Measurements from ENCODE around the gene TMEM260.

Gene TMEM260

DNA sequence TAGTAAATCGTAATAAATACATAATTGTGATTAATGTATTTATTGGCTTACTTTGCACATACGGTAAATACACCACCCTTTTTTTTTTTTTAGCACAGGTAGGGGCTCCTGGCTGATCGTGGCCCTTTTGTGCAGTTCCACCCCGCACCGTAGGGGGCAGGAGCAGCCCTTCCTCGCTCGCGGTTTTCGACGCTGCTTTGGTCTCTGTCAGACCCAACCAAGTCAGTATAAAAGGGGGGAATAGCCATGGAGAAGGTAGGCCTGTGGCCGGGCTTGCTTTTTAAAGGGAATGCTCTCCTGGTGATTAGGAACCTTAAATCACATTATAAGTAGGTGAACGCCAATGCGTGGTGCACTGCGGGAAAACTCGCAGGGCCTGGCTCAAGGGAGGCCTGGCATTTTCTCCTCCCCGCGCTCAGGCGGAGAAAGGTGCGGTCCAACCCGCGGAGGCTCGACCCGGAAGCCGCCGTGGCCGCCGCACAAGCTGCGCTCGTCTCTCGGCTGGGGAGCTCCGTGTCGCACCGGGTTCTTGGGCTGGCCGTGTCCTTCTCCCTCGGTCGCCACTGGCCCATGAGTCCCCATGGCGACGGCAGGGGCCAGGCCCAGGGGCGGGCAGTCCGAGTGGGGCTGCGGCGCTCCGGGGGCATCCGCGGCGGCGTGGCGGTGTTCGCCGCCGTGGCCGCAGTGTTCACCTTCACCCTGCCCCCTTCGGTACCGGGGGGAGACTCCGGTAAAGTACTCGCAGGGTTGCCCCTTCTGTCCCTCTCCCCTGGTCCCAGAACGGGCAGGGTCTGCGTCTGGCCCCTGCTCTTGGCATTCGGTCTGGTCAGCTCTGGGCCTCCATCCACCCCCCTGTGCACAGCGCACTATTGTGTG, at the start of gene TMEM260:
Gene TMEM260, plus strand, starts transcription at position 454 of the 876 bp plus-strand sequence. Its CDS starts 117 bp downstream, at position 571.
- peak; percentile 58 for DNase-seq

DNA sequence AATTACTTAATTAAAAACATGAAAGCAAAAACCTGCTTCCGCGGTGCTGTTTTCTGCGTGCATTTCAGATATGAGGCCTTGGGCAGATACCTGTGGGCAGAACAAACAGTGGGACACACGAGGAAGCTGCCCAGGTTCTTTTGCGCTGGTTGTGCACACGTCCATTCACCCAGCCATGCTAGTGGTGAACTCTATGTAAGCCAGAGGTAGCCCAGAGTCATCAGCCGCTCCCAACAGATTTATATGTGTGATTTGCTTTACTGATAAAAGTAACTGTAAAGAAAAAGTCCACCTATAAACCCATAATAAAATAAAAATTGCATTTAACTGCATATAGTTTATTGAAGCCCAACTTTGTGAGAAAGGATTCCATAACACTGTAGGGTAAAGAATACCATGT, 47.1 kb upstream of the TMEM260 start:
- DNase-seq: no peak

DNA sequence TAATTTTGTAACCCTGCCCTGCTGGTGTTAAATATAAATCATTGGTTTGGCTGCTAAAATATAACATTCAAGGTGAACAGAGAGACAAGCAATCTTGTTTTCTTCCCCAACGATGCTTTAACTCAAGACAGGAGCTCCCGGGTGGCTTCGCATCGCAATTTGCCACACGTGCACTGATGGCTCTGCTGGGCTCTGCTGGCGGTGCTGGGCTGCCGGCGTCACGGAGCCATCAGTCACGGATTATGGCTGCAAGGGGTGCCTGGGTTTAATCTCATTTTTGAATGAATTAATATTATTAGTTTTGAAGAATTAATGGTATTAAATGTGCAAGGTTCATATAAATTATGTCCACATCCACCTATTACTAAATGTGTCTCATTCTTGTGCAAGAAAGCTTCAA, 44.9 kb upstream of the TMEM260 start:
- no peak for DNase-seq

DNA sequence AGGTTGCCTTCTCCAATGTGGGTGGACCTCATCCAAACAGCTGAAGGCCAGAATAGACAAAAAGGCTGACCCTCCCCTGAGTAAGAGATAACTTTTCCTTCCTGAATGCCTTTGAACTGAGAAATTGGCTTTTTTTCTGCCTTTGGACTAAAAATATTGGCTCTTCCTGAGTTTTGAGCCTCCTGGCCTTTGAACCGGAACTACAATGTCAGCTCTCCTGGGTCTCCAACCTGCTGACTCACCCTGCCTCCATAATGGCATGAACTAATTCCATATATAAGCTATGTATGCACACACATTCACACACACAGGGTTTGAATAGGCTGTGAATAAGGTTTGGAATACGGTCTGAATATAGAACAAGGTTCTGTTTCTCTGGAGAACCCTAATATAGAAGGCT, 39.7 kb upstream of the TMEM260 start:
- no peak for DNase-seq

DNA sequence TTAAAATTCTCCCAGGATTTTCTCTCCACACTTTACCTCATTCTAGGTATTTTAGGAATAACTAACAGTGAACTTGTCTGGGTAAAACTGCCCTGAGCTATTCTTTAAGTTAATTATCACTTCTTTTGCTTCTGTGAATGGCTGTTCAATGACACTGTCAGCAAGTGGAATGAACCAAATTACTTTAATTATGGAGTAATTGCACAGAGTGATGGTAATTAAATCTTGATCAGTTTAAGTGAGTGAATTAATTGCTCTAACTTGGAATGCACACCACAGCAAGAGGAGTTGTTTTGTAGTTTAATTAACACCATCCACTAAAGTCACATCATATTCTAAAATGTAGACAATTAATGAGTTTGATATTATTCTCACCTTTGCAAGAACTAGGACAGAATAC, 36.2 kb upstream of the TMEM260 start:
- DNase-seq: no peak

DNA sequence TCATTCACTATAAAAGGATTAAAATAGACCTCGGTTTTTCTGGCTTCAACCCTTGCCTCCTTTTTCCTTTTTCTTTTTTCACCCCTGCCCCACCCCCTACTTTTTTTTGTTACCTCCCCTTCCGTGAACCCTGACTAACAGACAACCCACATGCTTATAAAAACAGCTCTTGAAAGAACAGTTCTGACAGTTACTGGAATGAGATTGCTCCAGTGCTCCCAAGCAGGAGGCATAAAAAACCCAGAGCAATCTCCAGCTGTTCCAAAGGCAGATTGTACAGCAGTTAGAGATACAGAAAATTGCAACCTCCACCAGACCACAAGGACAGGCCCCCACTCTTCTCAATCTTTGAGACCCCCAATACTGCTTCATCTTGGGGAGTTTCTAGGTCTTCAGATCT, 29.9 kb upstream of the TMEM260 start:
- no peak for DNase-seq

DNA sequence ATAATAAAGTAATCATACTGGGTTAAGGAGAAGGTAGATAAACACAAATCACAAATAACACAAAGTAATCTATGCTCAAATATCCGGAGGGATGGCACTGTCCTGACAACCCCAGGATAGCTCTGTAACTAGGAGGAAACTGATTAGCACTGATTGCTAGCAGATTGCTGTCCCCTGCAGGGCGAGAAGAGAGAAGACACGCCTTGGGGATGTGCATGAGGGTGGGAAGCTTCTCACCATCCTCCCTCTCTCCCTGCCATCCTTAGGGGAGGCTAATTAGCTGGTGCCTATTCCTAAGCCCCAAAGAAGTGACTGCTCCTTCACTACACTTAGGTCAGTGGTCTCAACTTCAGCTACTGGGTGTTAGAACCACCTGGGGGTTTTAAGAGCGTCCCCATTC, 27.0 kb upstream of the TMEM260 start:
- no peak for DNase-seq

DNA sequence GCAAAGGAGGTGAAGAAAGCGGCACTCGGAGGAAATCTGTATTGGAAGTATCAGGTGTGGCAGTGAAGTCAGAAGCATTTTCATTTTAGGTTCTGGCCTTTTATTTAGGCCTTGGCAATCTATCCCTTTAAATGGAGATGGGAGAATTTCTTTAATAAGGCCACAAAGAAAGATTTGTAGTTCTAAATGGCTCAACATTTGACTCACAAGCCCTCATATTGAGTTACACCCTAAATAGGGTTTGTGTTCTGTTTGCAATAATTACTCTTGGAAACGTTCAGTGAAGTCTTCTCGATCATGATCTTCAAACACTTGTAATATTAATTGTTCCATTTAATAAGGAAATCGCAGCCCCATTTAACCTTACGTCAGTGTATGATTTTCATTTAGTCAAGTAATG, 25.3 kb upstream of the TMEM260 start:
- DNase-seq: no peak

DNA sequence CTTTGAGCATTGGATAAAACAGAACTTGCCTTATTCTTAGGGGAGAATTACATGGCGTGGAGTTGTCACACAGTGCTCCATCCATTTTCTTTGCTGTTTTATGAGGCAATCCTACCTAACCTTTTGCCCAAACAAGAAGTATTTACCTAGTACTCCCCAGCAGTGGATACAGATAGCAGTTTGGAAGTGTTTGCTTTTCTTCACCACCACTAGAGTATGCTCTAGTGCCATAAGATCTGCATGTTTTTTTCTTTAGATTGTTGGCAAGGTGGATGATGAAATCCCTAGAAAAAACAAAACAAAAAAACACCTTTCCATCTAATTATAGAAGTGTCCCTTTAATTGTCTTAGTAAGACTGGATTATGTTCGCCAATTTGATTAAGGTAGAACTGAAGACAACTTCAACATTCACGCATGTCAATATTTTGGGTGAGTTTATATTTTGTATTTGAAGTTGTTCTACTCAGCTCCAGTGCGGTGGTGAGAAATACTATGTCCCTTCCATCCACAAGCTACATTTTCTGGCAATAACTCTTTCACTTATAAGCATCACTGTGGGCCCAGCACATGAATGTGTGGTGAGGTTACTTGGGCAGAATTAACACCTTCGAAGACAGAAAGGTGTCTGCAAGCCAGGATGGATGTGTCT, 23.6 kb upstream of the TMEM260 start:
- DNase-seq: peak; percentile 55

DNA sequence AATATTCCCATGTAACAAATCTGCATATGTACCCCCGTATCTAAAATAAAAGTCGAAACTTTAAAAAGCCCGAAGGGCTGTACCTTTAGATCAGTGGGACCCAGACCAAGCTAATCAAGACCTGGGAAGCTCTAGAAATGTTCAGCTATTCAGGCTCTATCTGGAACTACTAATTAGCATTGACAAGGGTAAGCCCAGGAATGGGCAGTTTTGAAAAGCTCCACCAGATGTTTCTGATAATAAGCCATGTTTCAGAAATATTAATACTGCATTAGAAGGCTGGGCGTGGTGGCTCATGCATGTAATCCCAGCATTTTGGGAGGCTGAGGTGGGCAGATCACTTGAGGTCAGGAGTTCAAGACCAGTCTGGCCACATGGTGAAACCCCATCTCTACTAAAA, 20.4 kb upstream of the TMEM260 start:
- no peak for DNase-seq

DNA sequence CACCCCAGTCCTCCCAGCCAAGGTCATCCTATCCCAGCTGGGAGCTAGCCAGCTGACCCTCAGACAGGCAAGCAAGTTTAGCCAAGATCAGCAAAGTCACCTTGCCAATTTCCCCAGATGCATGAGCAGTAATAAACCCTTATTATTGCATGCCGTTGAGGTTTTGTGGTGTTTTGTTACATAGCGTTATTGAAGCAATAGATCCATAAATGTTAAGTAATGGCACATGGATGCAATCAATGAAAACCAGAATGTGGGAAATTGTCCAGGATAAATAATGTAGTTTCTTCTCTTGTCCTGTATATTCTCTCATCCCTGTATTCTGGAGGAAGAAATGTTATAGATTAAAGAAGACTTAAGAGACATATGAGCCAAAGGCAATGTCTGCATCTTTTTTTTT, 18.0 kb upstream of the TMEM260 start:
- DNase-seq: no peak

DNA sequence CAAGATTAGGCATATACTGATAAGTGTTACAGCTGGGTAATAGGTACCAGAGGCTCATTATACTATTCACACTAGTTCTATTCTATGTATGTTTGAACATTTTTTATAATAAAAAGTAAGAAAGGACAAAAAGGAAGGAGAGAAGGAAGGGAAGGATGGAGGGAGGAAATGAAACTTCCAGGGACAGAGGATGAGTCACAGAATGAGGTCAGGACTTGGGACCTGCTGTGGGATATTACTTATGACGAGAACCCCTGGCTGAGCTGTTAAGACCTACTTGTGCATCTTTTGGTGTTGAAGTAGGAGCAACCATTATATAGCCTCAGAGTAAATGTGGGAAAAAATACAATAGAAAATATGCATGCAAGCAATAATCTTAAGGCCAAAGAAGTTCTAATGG, 16.7 kb upstream of the TMEM260 start:
- no peak for DNase-seq

DNA sequence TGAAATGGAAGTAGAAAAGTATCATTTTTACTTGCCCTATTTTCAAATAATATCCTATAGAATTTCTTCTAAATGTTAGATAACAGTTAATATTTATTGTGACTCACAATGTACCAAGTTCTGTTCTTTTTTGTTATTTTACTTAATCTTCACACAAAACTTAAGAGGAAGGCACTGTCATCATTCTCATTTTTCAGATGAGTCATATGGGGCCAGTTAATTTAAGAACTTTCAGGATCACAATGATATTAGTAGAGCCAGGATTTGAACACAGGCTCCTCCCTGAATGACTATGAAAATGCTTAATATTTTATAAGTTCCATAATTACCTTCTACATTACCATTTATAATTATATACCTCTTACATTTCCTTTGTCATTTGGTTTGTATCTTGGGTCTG, 10.4 kb upstream of the TMEM260 start:
- DNase-seq: no peak

DNA sequence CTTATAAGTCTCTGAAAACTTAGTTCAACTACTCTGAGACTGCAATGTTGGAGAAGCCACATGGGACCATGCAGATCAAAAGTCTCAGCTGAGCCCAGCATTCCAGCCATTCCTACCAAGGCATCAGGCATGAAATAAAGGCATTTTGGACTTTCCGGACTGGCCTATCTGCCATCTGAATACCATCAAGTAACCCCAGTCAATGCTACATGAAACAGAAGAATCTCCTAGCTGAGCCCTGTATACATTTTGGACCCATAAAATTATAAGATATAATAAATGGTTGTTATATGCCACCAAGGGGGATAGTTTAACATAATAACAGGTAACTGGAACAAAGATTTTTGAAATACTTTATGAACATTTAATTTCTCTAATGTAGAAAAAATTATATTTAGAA, 9.3 kb upstream of the TMEM260 start:
- no peak for DNase-seq

DNA sequence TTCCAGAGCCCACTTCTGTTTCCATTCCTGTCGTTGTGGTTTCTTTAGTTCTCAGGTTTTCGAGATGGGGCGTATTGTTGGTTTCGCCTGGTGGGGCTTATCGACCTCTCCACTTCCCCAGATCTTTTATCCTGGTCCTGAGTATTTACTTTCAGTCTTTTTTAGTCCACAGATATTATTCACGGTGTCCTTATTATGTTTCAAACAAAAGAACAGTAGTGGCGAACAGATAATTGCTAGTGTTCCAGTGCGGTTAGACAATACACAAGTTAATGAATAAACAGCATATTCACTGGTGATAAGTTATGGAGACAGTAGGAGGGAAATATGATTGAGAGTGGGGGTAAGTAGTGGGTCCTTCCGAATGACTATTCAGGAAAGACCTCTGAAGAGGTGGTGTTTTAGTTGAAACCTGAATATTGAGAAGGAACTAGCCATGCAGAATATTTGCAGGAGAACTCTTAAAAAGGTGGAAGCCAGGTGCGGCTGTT, 668 bp downstream of the TMEM260 start:
- no peak for DNase-seq

DNA sequence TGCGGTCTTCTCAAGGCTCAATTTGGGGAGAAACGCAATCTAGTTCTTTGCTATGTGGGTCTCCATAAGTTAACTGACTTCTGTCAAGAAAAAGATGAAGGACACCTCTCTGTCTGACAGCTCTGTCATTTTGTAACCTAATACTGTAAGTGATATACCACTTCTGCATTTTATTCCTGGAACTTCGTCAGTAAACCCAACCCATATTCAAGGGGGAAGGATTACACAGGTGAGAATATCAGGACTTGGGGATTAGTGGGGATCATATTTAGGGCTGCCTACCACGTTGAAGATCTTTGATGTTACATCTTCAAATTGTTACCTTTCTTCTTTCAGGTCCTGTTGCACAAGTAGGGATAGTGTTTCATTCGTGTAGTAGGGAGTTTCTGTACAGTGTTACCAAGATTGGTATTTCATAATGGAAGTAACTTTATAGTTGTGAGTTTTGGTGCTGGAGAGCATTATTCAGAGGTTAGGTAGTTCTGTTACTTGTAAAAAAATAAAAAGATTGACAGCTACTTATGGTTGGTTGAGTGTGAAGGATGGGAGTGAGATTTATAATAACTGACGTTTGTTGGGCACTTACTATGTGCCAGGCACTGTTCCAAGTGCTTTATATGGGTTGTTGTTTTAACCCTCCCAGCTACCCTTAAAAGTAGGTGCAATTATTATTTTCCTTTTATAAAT, 1.6 kb downstream of the TMEM260 start:
- no peak for DNase-seq

DNA sequence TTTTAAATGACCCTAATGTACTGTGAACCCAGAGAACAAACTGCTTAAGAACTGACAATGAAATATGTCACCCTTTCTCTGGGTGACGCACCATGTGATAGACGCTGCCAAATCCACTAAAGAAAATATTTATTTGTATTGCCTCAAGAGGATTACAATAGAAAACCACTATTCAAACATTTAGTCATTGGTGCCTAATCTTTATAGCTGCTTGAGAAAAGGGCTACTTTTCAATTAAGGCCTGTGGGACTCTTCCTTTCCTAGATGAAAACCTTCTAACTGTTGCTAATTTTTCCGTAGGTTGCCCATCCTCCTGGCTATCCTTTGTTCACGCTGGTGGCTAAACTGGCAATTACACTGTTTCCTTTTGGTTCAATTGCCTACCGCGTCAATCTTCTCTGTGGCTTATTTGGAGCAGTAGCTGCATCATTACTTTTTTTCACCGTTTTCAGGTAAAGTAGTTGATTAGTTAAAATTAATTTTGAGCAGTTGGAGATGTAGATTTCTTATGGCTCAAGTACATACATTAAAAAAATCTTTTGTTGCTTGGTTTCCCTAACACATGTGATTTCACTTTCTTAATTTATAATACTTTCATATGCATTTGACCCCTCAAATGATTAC, 6.0 kb downstream of the TMEM260 start:
- no peak for DNase-seq

DNA sequence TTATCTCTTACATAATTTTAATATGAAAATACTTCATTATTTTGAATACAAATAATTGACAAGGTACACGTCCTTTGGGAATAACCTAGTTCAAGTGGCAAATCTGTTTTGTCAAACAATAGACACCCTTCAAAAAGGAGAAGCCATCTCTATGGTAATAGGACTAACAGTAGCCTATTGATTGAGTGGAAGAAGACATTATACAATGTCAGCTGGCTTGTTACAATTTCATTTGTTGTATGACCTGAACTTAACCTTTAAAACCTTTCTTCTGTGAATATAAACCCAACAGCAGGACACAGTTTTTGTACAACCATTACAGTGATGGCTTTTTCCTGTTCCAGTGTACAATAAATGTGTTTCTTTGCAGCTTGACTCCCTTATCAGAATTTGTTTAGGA, 8.1 kb downstream of the TMEM260 start:
- DNase-seq: no peak

DNA sequence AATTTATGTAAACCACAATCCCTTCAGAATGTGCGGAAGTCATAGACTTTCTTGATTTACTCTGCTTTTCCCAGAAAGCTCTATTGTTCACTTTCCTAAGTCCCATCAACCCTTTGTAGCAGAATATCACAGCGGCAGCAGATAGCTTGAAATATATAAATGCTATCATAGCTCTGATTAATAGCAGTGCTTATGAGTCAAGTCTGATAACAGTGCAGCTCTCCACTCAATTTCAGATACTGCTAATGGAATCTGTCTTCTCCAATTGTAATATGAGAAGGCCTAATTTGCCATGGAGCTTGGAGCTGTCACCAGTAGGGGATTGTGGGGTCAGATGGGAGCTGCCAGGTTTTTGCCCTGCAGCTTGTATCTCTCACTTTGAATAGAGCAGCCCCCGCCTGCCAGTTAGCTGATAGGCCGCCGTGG, 10.9 kb downstream of the TMEM260 start:
- peak; percentile 72 for DNase-seq

DNA sequence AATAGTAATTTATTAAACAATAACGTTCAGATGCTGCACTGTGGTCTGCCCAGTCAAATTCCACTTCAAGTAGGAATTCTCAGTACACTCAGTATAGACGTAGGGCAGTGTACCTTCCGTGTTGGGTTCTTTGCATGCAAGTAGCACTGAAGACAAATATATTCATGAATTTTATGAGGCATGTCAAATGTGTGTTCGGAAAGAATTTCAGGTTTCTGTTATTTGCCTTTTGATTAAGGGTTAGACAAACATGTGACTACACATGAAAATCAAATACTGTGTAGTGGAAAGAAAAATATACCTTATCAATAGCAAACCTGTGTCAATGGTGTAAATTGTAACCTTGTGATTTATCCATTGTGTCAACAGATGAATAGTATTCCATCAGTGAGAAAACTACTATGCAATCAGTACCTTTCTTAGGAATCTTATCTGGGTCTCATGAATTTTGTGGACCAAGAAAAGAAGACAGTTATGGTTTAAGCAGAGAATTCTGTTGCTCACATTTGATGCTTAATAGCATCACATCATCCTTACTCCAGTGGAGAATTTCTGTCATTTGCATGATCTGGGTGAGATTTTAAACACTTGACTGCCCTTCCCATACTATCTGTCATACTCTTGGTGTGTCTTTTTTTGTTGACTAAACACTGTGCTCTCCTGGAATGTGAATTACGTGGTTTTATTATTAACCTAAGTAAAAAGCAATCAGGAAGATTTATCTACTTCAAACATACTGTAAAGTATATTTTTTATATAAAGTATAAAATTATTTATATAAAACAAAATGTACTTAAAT, 13.3 kb downstream of the TMEM260 start:
- DNase-seq: no peak

DNA sequence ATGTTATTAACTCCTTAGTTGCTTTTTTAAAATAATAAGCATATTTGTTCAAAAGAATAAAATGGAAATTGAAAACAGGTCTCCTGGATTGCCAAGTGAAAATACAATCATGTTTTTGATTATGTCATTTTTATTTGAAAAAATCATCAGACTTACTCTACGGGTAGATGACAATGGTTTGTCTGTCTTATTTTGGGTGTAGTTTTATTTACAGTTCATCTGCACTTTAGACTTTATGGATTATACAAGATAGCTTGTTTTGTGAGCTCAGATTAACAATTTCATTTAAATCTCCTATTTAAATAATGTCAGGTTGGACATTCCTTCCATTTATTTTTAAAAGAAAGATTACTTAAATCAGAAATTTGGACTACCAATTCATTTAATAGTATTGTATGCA, 14.8 kb downstream of the TMEM260 start:
- DNase-seq: no peak

DNA sequence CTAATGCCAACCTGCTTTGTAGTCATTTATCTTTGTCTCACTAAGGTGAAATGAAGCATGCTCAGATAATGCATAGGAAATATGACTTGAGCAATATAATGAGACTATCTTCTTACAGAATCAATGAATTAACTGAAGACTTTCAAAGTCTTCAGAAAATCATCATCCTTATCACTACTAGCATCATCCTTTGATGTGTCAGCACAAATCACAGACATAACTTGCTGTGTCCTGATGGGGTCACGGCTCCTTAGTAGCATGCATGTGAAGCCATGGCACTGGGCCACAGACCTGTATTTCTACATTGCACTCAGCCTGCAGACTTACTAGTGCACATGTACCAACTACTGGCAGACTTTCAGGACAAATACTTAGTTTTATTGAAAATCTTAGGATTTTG, 18.9 kb downstream of the TMEM260 start:
- no peak for DNase-seq
